Keratinocyte (primary cell): ENCODE data around the gene NOL12. TPM values are rescaled to one million over a fixed set of nuclear protein-coding genes. Genes with fewer than 3 reads are reported as not detected.

Experiments used
- DNase-seq: peaks from one replicate; pipeline ENCODE4 v3.0.0-alpha.2; 2011; ENCODE audit warnings: low read depth, missing footprints, low spot score
- FAIRE-seq: peaks from 2 replicates; lab custom pipeline; 2011; peaks lifted over from hg19 to GRCh38; lab: Jason Lieb, UNC
- H2AFZ ChIP-seq: 2 replicates; pipeline ENCODE4 v1.6.0; 2012; ENCODE audit warnings: low read length, control low read depth, inconsistent platforms; ENCODE audit not compliant: control insufficient read depth
- H3K27ac ChIP-seq: 2 replicates; pipeline ENCODE4 v1.5.1; 2011; ENCODE audit warnings: low read length; ENCODE audit not compliant: control insufficient read depth, insufficient read depth
- H3K27me3 ChIP-seq: 3 replicates; pipeline ENCODE4 v1.6.0; 2011; ENCODE audit warnings: low read length; ENCODE audit not compliant: control insufficient read depth, insufficient read depth; ENCODE audit errors: extremely low read depth
- H3K36me3 ChIP-seq, 2 experiments: 2 replicates in 1 of 2; 3 replicates in 1 of 2; pipeline ENCODE4 v1.5.1; 2011; ENCODE audit warnings: low read length in 2 of 2, mild to moderate bottlenecking in 1 of 2; ENCODE audit not compliant: control insufficient read depth in 2 of 2, insufficient read depth in 2 of 2; ENCODE audit errors: extremely low read depth in 1 of 2
- H3K4me1 ChIP-seq: 3 replicates; pipeline ENCODE4 v1.5.1; 2011; ENCODE audit warnings: low read length; ENCODE audit not compliant: control insufficient read depth, insufficient read depth; ENCODE audit errors: extremely low read depth
- H3K4me2 ChIP-seq: 3 replicates; pipeline ENCODE4 v1.6.0; 2011; ENCODE audit warnings: low read depth, low read length; ENCODE audit not compliant: control insufficient read depth, insufficient read depth; ENCODE audit errors: extremely low read depth
- H3K4me3 ChIP-seq, 3 experiments: fragments of 200-600 bp in 1 of 3; sonication (generic) in 1 of 3; 2 replicates in 2 of 3; 3 replicates in 1 of 3; pipeline ENCODE4 v1.5.1; 2011 to 2016; ENCODE audit warnings: low read length in 3 of 3, mild to moderate bottlenecking in 3 of 3, control low read depth in 2 of 3, inconsistent platforms in 1 of 3, low read depth in 1 of 3, mixed read lengths in 1 of 3, mixed run types in 1 of 3, moderate library complexity in 1 of 3; ENCODE audit not compliant: control insufficient read depth in 2 of 3, insufficient read depth in 2 of 3; ENCODE audit errors: extremely low read depth in 1 of 3
- H3K79me2 ChIP-seq: 2 replicates; pipeline ENCODE4 v1.6.0; 2012; ENCODE audit warnings: low read length; ENCODE audit not compliant: control insufficient read depth, insufficient read depth
- H3K9ac ChIP-seq: 3 replicates; pipeline ENCODE4 v1.6.0; 2011; ENCODE audit warnings: low read length; ENCODE audit not compliant: control insufficient read depth, insufficient read depth; ENCODE audit errors: extremely low read depth
- H3K9me1 ChIP-seq: 3 replicates; pipeline ENCODE4 v1.6.0; 2011; ENCODE audit warnings: low read length; ENCODE audit not compliant: control insufficient read depth, insufficient read depth; ENCODE audit errors: extremely low read depth
- H3K9me3 ChIP-seq: 2 replicates; pipeline ENCODE4 v1.5.1; 2012; ENCODE audit warnings: low read depth, low read length; ENCODE audit not compliant: control insufficient read depth
- H4K20me1 ChIP-seq: 3 replicates; pipeline ENCODE4 v1.6.0; 2011; ENCODE audit warnings: low read length; ENCODE audit not compliant: control insufficient read depth, insufficient read depth; ENCODE audit errors: extremely low read depth
- CTCF ChIP-seq, 3 experiments: IDR thresholded peaks in 1 of 3; conservative IDR thresholded peaks in 1 of 3; optimal IDR thresholded peaks in 1 of 3; 2 replicates in 2 of 3; 3 replicates in 1 of 3; pipeline versions ENCODE3 to v1.5.1; 2011; ENCODE audit warnings: low read length in 3 of 3, mild to moderate bottlenecking in 3 of 3, moderate library complexity in 2 of 3, control low read depth in 1 of 3, inconsistent platforms in 1 of 3; ENCODE audit not compliant: insufficient read depth in 2 of 3; ENCODE audit errors: extremely low read depth in 1 of 3
- EZH2 ChIP-seq: IDR thresholded peaks from one replicate; pipeline ENCODE4 v1.6.1; 2012; ENCODE audit warnings: inconsistent platforms, mild to moderate bottlenecking, low read length, moderate library complexity
- dilution Hi-C: fragments of 300-500 bp; cut with MboI; formaldehyde crosslinking; loops from one replicate; pipeline ENCODE4 v1.7.0; 2020; ENCODE audit warnings: low sequenced_read_pairs; ENCODE audit not compliant: extremely low pct_ligation_motif_present
- polyA plus RNA-seq, 5 experiments: library from polyadenylated mRNA; depleted of rRNA in 3 of 5; stranded (reverse) in 3 of 5; stranded (forward) in 1 of 5; unstranded in 1 of 5; fragments of >200 nt; gene quantifications; 1 replicate in 1 of 5; 2 replicates in 3 of 5; 3 replicates in 1 of 5; pipeline versions ENCODE4 v1.2.1 to v1.2.3, GENCODE V29; 2011 to 2012; ENCODE audit warnings: missing spikeins in 2 of 5, low read depth in 1 of 5, low replicate concordance in 1 of 5

NOL12 gene
- polyA plus RNA-seq, 1 donor (not counting 4 experiments of a cell fraction or from before 2014, with no cell fraction given) = 23.8 TPM

- Histone ChIP-seq H3K79me2 (peaks cover 14% of the 10 kb centered on the region), H3K36me3 (no peaks in the 10 kb centered on the region), H2AFZ (no peak overlapping the region), H4K20me1 (no peaks in the 10 kb centered on the region), H3K9ac (no peak overlapping the region), H3K9me1 (no peaks in the 10 kb centered on the region), H3K4me3 (no peak overlapping the region), H3K9me3 (no peaks in the 10 kb centered on the region), H3K27ac (no peak overlapping the region), H3K27me3 (no peaks in the 10 kb centered on the region), H3K4me2 (no peak overlapping the region), H3K4me1 (peaks cover 23% of the 10 kb centered on the region)
- no peak for FAIRE-seq
- dilution Hi-C loops = no loop called here
- no peak for DNase-seq
- TF ChIP-seq CTCF (optimal IDR thresholded peaks at IDR 0.05 in 1 of 3, IDR thresholded peaks at IDR 0.05 in 1 of 3, conservative IDR thresholded peaks at IDR 0.05 in 1 of 3; ENCODE audit: extremely low read depth in 1 of 3, insufficient read depth in 2 of 3, low read length in 3 of 3) = peak in 1 of 3 experiments; percentile 10
- TF ChIP-seq EZH2 = no peak
Measured at GRCh38 chr22:37672206-37672919, 13.8 kb upstream of the NOL12 start.

GRCh38 chr22:37672920-37673455 lies 13.2 kb upstream of the NOL12 start:
- TF ChIP-seq CTCF (optimal IDR thresholded peaks at IDR 0.05 in 1 of 3, IDR thresholded peaks at IDR 0.05 in 1 of 3, conservative IDR thresholded peaks at IDR 0.05 in 1 of 3; ENCODE audit: extremely low read depth in 1 of 3, insufficient read depth in 2 of 3, low read length in 3 of 3) (no peak), EZH2 (no peak)
- FAIRE-seq (no peak), DNase-seq (no peak)
- Histone ChIP-seq H3K36me3 (no peaks in the 10 kb centered on the region), H3K9me3 (no peaks in the 10 kb centered on the region), H3K4me1 (peaks cover 25% of the 10 kb centered on the region), H3K27me3 (no peaks in the 10 kb centered on the region), H4K20me1 (no peaks in the 10 kb centered on the region), H3K4me3 (no peak overlapping the region), H3K4me2 (no peak overlapping the region), H3K79me2 (peaks cover 16% of the 10 kb centered on the region), H3K9me1 (no peaks in the 10 kb centered on the region), H3K27ac (no peak overlapping the region), H2AFZ (no peak overlapping the region), H3K9ac (no peak overlapping the region)
- dilution Hi-C loops = no loop called here
